AG09309 (cell line): ENCODE measurements around the gene ADAMTS17.

ENCODE experiments used
- DNase-seq: peaks from one replicate; pipeline ENCODE4 v3.0.0-alpha.2; 2010; ENCODE audit warnings: low read depth
- H3K4me3 ChIP-seq: 2 replicates; pipeline ENCODE4 v1.5.1; 2011; ENCODE audit warnings: mild to moderate bottlenecking, low read depth, low read length, moderate library complexity; ENCODE audit not compliant: control insufficient read depth
- TF ChIP-seq, protein P1 (sequence below): IDR thresholded peaks from 2 replicates; pipeline ENCODE4 v1.5.1; 2011; ENCODE audit warnings: mild to moderate bottlenecking, low read depth, low read length, inconsistent platforms; ENCODE audit not compliant: insufficient read depth, control insufficient read depth; ENCODE audit errors: missing control alignments

ADAMTS17 gene

DNA sequence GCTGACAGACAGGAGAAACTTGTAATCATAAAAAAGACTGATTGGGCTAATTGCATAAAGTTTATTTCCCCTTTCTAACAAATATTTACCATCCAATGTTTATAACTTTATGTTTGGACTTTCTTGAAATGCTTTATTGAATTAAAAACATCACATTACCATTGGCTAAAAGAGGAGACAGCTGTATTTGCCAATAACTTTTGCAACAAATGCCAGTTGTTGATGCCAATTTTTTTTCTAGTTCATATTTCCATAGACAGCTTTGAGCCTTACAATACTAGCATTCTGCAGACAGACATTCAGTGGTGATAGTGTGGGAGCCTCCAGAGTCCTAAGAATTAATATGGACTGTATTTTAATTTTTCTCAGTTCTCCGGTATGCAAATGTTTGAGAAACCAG lies 198.4 kb downstream of the ADAMTS17 start:
- no peak overlapping the region for H3K4me3 ChIP-seq
- TF ChIP-seq, protein P1, sequence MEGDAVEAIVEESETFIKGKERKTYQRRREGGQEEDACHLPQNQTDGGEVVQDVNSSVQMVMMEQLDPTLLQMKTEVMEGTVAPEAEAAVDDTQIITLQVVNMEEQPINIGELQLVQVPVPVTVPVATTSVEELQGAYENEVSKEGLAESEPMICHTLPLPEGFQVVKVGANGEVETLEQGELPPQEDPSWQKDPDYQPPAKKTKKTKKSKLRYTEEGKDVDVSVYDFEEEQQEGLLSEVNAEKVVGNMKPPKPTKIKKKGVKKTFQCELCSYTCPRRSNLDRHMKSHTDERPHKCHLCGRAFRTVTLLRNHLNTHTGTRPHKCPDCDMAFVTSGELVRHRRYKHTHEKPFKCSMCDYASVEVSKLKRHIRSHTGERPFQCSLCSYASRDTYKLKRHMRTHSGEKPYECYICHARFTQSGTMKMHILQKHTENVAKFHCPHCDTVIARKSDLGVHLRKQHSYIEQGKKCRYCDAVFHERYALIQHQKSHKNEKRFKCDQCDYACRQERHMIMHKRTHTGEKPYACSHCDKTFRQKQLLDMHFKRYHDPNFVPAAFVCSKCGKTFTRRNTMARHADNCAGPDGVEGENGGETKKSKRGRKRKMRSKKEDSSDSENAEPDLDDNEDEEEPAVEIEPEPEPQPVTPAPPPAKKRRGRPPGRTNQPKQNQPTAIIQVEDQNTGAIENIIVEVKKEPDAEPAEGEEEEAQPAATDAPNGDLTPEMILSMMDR, result no peak
- no peak for DNase-seq

DNA sequence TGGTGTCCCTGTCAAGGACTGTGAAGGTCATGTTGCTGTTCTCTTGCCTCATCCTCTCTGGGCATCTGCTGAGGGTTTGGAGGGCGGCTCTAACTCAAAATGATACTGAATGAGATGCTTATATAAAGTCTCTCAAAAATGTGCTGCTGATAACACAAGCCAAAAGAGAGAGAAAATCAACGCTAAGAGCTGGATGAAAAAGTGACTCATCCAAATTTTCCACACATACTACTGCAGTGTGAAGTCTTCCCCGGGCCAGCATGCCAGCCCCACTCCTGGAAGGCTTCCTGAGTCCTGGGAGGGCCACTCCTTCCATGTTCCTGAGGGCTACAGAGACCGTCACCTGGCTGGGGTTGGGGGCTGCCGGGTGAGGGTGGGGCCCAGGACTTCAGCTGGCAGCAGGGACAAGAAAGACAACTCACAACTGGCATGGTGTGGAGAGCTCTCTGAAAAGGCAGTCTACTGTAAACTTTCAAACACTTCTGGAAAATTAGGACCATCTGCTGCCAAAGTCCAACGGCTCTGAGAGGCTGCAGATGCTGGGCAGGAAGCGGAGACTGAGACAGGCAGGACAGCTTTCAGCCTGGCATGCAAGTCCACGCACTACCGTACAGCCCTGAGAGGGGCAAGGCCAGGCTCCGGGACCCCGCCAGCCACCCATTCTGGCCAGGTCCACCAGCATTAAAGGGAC lies 200.3 kb downstream of the ADAMTS17 start:
- no peak overlapping the region for H3K4me3 ChIP-seq
- TF ChIP-seq, protein P1, result no peak
- DNase-seq, result no peak

DNA sequence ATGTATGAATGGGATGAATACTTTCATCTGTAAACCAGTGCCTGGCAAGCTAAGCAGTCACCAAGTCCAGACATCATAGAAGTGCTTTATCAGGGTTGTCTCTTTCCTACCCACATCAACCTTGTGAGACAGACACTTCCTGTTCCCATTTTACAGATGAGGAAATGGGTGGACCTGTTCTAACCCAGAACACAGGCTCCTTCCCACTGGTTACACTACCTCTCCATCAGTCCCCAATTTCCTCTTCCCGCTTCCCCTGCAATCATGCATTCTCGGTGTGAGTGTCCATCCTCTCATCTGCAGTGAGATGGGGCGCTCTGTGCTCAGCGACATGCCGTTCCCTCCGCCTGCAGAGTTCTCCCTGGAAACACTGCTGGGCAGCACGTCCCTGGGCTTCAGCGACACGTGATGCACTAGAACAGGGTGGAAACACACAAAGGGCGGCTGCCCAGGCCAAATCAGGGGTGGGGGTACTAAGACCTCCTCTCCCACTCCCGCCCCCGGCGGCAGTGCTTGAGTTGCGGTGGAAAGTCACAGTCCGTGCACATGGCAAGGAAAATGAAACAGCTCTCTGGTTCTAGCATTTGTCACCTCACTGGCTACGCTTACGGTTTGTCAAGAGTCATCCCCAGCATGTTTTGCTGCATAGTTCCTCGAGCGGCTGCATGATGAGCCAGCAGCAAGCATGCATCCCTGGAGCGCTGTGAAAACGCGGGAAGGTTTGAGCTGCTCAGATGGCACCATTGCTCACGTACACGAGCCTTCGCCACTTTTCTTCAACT lies 201.1 kb downstream of the ADAMTS17 start:
- TF ChIP-seq, protein P1, result no peak
- DNase-seq, result no peak
- H3K4me3 ChIP-seq, result no peak overlapping the region

DNA sequence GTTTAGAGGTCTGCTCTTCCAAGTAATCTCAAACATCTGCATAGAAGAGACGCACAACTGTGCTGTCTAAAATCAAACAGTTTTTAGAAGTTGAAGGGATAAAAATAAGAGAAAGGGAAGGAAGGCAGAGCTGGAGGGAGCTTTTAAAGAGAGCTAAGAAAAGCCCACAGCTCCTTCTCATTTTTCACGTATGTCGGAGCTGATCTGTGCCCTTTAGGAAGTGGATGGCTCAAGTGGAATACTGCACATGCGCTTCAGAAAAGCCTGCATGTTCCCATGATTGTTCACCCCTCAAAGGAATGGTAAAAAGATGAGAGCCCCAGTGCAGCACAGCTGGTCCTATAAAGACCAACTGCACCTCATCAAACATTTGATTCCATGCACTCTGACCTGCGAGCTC lies 207.2 kb downstream of the ADAMTS17 start:
- no peak for DNase-seq
- H3K4me3 ChIP-seq, result no peak overlapping the region
- TF ChIP-seq, protein P1, result no peak

DNA sequence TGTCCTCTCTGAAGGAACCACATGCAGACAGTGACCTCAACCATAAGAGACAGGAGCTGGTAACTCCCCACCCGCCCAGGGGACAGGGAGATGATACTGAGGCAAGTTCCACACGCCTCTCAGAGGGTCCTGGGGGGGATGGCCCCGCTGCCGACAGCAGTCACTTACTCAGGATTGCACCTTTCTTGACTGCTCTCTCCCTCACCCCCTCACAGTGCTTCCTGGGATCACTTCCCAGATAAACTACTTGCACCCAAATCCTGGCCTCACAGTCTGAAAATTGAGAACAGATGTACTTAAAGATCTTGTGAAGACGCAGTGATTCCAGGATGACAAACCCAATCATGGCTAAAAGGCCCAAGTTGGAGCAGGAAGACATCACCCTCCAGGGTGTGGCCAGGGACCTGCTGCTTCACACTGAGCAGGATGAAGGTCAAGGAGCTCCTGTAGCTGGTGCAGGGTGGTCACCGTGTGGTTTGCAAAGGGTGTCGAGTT lies 207.6 kb downstream of the ADAMTS17 start:
- TF ChIP-seq, protein P1, result no peak
- DNase-seq, result no peak
- H3K4me3 ChIP-seq, result no peak overlapping the region

DNA sequence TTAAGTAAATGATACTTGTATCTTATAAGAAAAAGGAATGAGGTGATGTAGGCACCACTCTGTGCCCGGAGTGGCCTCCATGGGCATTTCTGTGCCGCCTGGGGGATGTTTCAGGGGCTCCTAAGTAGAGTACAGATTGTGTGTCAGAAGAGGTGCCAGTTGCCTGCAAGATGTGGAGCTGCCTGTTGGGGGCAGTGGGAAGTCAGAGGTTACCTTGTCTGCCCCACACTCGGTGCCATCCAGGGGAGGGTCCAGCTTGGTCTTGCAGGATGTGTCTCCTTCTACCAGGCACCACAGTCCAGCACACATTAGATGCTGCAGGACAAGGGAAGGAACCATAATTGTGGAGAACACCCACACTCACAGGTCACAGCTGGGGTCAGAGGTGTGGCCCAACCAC lies 208.8 kb downstream of the ADAMTS17 start:
- DNase-seq, result no peak
- TF ChIP-seq, protein P1, result no peak
- no peak overlapping the region for H3K4me3 ChIP-seq
